Measurements from ENCODE around the gene VILL. TPM values are rescaled to one million over a fixed set of nuclear protein-coding genes. Genes with fewer than 3 reads are reported as not detected.
A peak's percentile ranks its signal among the peaks of the same experiment; 100 is the strongest.

Gene VILL
- total RNA-seq, 1 experiment from 2014 or later = 2.9 TPM

DNA sequence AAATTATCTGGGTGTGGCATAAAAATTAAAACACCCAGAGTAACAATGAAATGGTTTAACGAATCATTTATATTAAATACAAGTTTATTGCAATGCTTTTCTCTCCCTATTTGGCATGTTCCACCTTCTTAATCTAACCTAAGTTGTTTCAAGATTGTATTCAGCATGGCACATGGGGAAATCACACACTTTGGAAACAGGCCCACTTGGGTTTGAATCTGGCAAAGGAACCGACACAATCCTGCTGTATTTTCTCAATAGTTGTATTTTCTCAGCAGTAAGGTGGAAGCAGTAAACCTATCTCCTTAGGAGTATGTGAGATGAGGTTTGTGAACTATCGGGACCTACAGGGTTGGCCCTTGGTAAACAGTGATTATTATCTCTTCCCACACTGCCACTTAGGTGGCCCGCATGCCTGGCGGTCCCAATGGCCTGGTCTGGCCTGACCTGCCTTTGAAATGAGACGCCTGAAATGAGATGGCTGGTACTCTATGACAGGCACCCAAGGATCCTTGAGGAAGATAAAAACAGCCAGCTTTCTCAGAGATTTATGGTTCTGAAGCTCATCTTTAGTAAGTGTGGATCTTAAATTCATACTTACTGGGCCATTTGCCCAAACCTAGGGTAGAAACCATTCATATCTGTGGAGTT is 45.3 kb upstream of the VILL start:
- POLR2A ChIA-PET (ENCODE audit: low non-redundant PET) = interaction anchor here (0.5 kb wide), 1 partner anchor 36 kb away, joined by 10 read pairs; no protein-coding TSS in a partner anchor
- peak overlapping the region; percentile 67 for H3K27ac ChIP-seq (ENCODE audit: low read depth, low read length, poor library complexity, severe bottlenecking)
- no peaks in the 10 kb centered on the region for H3K36me3 ChIP-seq (ENCODE audit: insufficient read depth, low read length, poor library complexity, severe bottlenecking)
- no peaks in the 10 kb centered on the region for H3K27me3 ChIP-seq (replicated peaks; ENCODE audit: insufficient read depth, low read depth, low read length, poor library complexity)
- no peak for TF ChIP-seq EZH2 (IDR thresholded peaks at IDR 0.05; ENCODE audit: borderline replicate concordance, low read depth, low read length, poor library complexity, severe bottlenecking)
- no peak for TF ChIP-seq CTCF (conservative IDR thresholded peaks at IDR 0.05; ENCODE audit: low read depth, low read length)
- no peaks in the 10 kb centered on the region for H3K9me3 ChIP-seq (ENCODE audit: low read depth, low read length, poor library complexity, severe bottlenecking)
- intact Hi-C loops (cut with micrococcal nuclease; ENCODE audit: unreplicated experiment) = no loop called here
- no peak overlapping the region for H3K4me3 ChIP-seq (ENCODE audit: low read depth, low read length, poor library complexity, severe bottlenecking)
- CTCF ChIA-PET = no interaction called here
- no TSS peak for BruUV-seq (replicated peaks)
- H3K4me1 ChIP-seq (ENCODE audit: insufficient read depth, low read length, poor library complexity, severe bottlenecking) = peaks cover 49% of the 10 kb centered on the region
- no peak for DNase-seq (ENCODE audit: low spot score)

DNA sequence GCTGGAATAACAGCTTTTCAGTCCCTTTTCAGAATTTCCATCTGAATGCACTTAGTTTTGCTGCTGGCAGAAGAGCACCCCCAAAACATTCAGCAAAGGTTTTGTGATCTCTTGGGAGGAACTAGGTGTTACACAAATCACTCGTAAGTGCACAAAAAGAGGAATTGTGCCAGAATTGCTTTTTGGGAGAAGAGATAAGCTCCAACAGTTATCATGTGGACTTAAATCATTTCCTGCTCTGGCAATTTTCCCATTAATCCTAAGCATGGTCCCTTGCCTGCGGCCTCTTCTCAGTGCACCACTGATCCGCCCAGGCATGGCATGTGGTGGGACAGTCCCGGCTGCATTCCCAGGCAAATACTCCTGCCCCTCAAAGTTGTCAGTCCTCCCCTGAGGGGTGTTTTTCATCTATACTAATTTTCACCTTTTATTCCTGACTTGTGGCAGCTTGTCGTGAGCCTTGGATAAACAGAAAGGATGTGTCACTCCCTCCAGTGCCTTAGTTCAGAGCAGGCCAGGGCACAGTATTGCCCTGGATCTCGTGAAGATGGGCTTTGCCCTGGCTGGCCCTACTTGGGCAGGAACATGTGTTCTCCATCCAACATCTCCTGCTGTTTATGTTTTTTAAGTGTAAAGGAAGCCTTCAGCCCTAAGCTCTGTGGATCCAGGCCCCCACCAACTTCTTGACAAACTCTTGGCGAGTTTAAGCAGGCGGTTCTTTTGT is 44.6 kb upstream of the VILL start:
- DNase-seq (ENCODE audit: low spot score) = peak; percentile 87
- no peaks in the 10 kb centered on the region for H3K27me3 ChIP-seq (replicated peaks; ENCODE audit: insufficient read depth, low read depth, low read length, poor library complexity)
- ChIA-PET POLR2A (ENCODE audit: low non-redundant PET) (interaction anchor here (0.5 kb wide), 1 partner anchor 35 kb away, joined by 10 read pairs; no protein-coding TSS in a partner anchor), CTCF (no interaction called here)
- no peaks in the 10 kb centered on the region for H3K36me3 ChIP-seq (ENCODE audit: insufficient read depth, low read length, poor library complexity, severe bottlenecking)
- H3K4me3 ChIP-seq (ENCODE audit: low read depth, low read length, poor library complexity, severe bottlenecking) = no peak overlapping the region
- BruUV-seq (replicated peaks) = no TSS peak
- peak overlapping the region; percentile 67 for H3K27ac ChIP-seq (ENCODE audit: low read depth, low read length, poor library complexity, severe bottlenecking)
- intact Hi-C loops (cut with micrococcal nuclease; ENCODE audit: unreplicated experiment) = no loop called here
- no peaks in the 10 kb centered on the region for H3K9me3 ChIP-seq (ENCODE audit: low read depth, low read length, poor library complexity, severe bottlenecking)
- TF ChIP-seq CTCF (conservative IDR thresholded peaks at IDR 0.05; ENCODE audit: low read depth, low read length) = no peak
- TF ChIP-seq EZH2 (IDR thresholded peaks at IDR 0.05; ENCODE audit: borderline replicate concordance, low read depth, low read length, poor library complexity, severe bottlenecking) = no peak
- H3K4me1 ChIP-seq (ENCODE audit: insufficient read depth, low read length, poor library complexity, severe bottlenecking) = peaks cover 49% of the 10 kb centered on the region

- TF ChIP-seq CTCF (conservative IDR thresholded peaks at IDR 0.05; ENCODE audit: low read depth, low read length) (no peak), EZH2 (IDR thresholded peaks at IDR 0.05; ENCODE audit: borderline replicate concordance, low read depth, low read length, poor library complexity, severe bottlenecking) (no peak)
- no peak for DNase-seq (ENCODE audit: low spot score)
- peaks cover 45% of the 10 kb centered on the region for H3K4me1 ChIP-seq (ENCODE audit: insufficient read depth, low read length, poor library complexity, severe bottlenecking)
- H3K9me3 ChIP-seq (ENCODE audit: low read depth, low read length, poor library complexity, severe bottlenecking) = no peaks in the 10 kb centered on the region
- intact Hi-C loops (cut with micrococcal nuclease; ENCODE audit: unreplicated experiment) = no loop called here
- no peak overlapping the region for H3K4me3 ChIP-seq (ENCODE audit: low read depth, low read length, poor library complexity, severe bottlenecking)
- H3K27me3 ChIP-seq (replicated peaks; ENCODE audit: insufficient read depth, low read depth, low read length, poor library complexity) = no peaks in the 10 kb centered on the region
- peak overlapping the region; percentile 54 for H3K27ac ChIP-seq (ENCODE audit: low read depth, low read length, poor library complexity, severe bottlenecking)
- ChIA-PET CTCF (no interaction called here), POLR2A (ENCODE audit: low non-redundant PET) (no interaction called here)
- no TSS peak for BruUV-seq (replicated peaks)
- no peaks in the 10 kb centered on the region for H3K36me3 ChIP-seq (ENCODE audit: insufficient read depth, low read length, poor library complexity, severe bottlenecking)
Observed at GRCh38 chr3:37946531-37946889, 44.1 kb upstream of the VILL start.
